Panc1 (cell line): Measurements from ENCODE around the gene ADARB2. TPM values are rescaled to one million over a fixed set of nuclear protein-coding genes. Genes with fewer than 3 reads are reported as not detected.

Experiments
- ATAC-seq: fragments of 200-7000 bp; cut with Tn5 transposase; 2 replicates; pipeline ENCODE4 v1.9.1; 2020; ENCODE audit warnings: mild to moderate bottlenecking, moderate library complexity
- BruUV-seq: library from RNA; stranded (reverse); fragments of 400-500 nt; replicated peaks from 2 replicates; lab custom pipeline; 2021; lab: Mats Ljungman, UMichigan
- CTCF ChIA-PET: fragments of 300-600 bp; sonication (Branson Sonifier 250); formaldehyde crosslinking; loops from one replicate; lab custom pipeline; 2022; ENCODE audit warnings: antibody characterized with exemption; lab: Charles Lee
- POLR2A ChIA-PET: fragments of 300-600 bp; sonication (Branson Sonifier 250); formaldehyde crosslinking; loops from one replicate; lab custom pipeline; 2022; ENCODE audit warnings: antibody characterized with exemption; lab: Charles Lee
- DNase-seq: peaks from one replicate; pipeline ENCODE4 v3.0.0-alpha.2; 2010; ENCODE audit warnings: low read depth, low spot score
- H3K27ac ChIP-seq: 2 replicates; pipeline ENCODE4 v1.5.1; 2011; ENCODE audit warnings: mild to moderate bottlenecking, low read length, inconsistent platforms
- H3K27me3 ChIP-seq: fragments of 200-500 bp; sonication (Bioruptor generic); 2 replicates; pipeline ENCODE4 v1.6.0; 2014; ENCODE audit warnings: low read length, inconsistent platforms; ENCODE audit not compliant: control insufficient read depth, insufficient read depth
- H3K36me3 ChIP-seq: fragments of 200-500 bp; sonication (Bioruptor generic); 2 replicates; pipeline ENCODE4 v1.5.1; 2014; ENCODE audit warnings: inconsistent platforms, mild to moderate bottlenecking, low read length, moderate library complexity; ENCODE audit not compliant: control insufficient read depth, insufficient read depth
- H3K4me1 ChIP-seq: 2 replicates; pipeline ENCODE4 v1.5.1; 2011; ENCODE audit warnings: inconsistent platforms, mild to moderate bottlenecking, low read length, moderate library complexity; ENCODE audit not compliant: control insufficient read depth, insufficient read depth
- H3K4me3 ChIP-seq, 2 experiments: 2 replicates each; pipeline ENCODE4 v1.5.1; 2011 to 2012; ENCODE audit warnings: low read depth in 2 of 2, low read length in 2 of 2, mild to moderate bottlenecking in 2 of 2, inconsistent platforms in 1 of 2, moderate library complexity in 1 of 2
- H3K9me3 ChIP-seq: fragments of 200-500 bp; sonication (Bioruptor generic); 2 replicates; pipeline ENCODE4 v1.5.1; 2014; ENCODE audit warnings: low read depth, mild to moderate bottlenecking, inconsistent platforms, low read length, moderate library complexity; ENCODE audit not compliant: control insufficient read depth, insufficient read depth
- POLR2AphosphoS5 ChIP-seq: IDR thresholded peaks from 2 replicates; pipeline ENCODE4 v1.6.1; 2012; ENCODE audit warnings: mild to moderate bottlenecking, low read depth, low read length, moderate library complexity
- SIN3A ChIP-seq: IDR thresholded peaks from 2 replicates; pipeline ENCODE4 v1.6.1; 2012; ENCODE audit warnings: low read depth, mild to moderate bottlenecking, low read length, moderate library complexity, borderline replicate concordance; ENCODE audit not compliant: insufficient read depth
- TCF7L2 ChIP-seq: IDR thresholded peaks from 2 replicates; pipeline ENCODE4 v1.6.1; 2011; ENCODE audit warnings: mild to moderate bottlenecking, low read depth, low read length, inconsistent platforms
- in situ Hi-C: cut with HindIII; loops from 2 replicates; pipeline ENCODE4 v1.10.0; 2016; ENCODE audit warnings: low sequenced_read_pairs, low pct_unique_long_range_greater_than_20kb
- intact Hi-C: fragments of 100-400 bp; cut with micrococcal nuclease; formaldehyde crosslinking; loops from one replicate; pipeline ENCODE4 v1.10.0; 2022; ENCODE audit not compliant: unreplicated experiment
- total RNA-seq: library from RNA; stranded (reverse); gene quantifications from one replicate; pipeline ENCODE4 v1.2.1, GENCODE V29; 2021; ENCODE audit not compliant: unreplicated experiment
- TF ChIP-seq, protein P1 (sequence below): fragments of 450-650 bp; IDR thresholded peaks from 2 replicates; pipeline ENCODE4 v1.5.1; 2017; ENCODE audit warnings: mild to moderate bottlenecking
- TF ChIP-seq, protein P2 (sequence below), 2 experiments: IDR thresholded peaks; 2 replicates each; pipeline ENCODE4 v1.6.1; 2011 to 2012; ENCODE audit warnings: low read depth in 2 of 2, control low read depth in 1 of 2, low read length in 1 of 2, mild to moderate bottlenecking in 1 of 2, moderate library complexity in 1 of 2; ENCODE audit not compliant: insufficient read depth in 1 of 2

Gene ADARB2
- total RNA-seq, 1 experiment from 2014 or later, result 0.31 TPM

DNA sequence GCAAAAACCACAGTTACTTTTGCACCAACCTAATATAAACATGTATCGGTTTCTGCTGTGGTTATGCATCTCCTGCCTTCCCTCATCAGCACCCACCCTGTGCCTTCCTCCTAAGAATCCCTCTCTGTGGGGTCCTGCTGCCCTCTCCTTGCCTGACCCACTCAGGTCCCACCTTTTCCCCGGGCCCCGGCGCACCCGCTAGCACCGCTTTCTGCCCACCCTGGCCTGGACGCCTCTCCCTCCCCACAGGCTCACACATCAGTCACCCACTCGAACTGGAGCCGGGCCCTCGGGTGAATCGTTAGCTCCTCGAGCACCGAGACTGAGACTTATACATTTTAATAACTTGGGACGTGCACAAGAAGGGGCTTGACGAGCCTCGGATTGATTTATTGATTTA, 110.5 kb downstream of the ADARB2 start:
- no peak for ATAC-seq

DNA sequence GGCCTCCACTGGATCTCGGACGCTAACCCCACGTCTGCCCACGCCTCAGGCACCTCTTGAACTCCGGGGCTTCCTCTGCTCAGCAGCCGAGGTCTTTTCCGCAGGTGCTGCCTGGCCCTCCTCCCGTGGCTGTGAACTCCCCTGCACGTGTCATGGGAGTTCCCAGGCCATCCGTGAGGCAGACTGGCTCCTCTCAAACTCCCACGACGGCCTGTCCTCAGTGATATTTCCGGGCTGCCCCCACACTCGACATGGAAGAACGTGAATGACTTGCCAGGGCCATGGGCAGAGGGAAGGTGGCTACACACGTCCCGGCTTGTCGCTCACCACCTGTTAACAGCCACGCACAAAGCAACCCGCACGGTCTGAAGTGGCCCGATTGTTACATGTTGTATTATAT, 110.9 kb downstream of the ADARB2 start:
- H3K27me3 ChIP-seq, result no peaks in the 10 kb centered on the region

More for the DNA sequence above, 110.5 kb downstream of the ADARB2 start:
- H3K4me1 ChIP-seq, result no peaks in the 10 kb centered on the region
- intact Hi-C loops, result no loop called here
- BruUV-seq, result no TSS peak
- TF ChIP-seq, protein P1, sequence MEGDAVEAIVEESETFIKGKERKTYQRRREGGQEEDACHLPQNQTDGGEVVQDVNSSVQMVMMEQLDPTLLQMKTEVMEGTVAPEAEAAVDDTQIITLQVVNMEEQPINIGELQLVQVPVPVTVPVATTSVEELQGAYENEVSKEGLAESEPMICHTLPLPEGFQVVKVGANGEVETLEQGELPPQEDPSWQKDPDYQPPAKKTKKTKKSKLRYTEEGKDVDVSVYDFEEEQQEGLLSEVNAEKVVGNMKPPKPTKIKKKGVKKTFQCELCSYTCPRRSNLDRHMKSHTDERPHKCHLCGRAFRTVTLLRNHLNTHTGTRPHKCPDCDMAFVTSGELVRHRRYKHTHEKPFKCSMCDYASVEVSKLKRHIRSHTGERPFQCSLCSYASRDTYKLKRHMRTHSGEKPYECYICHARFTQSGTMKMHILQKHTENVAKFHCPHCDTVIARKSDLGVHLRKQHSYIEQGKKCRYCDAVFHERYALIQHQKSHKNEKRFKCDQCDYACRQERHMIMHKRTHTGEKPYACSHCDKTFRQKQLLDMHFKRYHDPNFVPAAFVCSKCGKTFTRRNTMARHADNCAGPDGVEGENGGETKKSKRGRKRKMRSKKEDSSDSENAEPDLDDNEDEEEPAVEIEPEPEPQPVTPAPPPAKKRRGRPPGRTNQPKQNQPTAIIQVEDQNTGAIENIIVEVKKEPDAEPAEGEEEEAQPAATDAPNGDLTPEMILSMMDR, result no peak
- no peak for TF ChIP-seq TCF7L2
- no peak for TF ChIP-seq POLR2AphosphoS5
- TF ChIP-seq SIN3A, result no peak
- TF ChIP-seq, protein P2, sequence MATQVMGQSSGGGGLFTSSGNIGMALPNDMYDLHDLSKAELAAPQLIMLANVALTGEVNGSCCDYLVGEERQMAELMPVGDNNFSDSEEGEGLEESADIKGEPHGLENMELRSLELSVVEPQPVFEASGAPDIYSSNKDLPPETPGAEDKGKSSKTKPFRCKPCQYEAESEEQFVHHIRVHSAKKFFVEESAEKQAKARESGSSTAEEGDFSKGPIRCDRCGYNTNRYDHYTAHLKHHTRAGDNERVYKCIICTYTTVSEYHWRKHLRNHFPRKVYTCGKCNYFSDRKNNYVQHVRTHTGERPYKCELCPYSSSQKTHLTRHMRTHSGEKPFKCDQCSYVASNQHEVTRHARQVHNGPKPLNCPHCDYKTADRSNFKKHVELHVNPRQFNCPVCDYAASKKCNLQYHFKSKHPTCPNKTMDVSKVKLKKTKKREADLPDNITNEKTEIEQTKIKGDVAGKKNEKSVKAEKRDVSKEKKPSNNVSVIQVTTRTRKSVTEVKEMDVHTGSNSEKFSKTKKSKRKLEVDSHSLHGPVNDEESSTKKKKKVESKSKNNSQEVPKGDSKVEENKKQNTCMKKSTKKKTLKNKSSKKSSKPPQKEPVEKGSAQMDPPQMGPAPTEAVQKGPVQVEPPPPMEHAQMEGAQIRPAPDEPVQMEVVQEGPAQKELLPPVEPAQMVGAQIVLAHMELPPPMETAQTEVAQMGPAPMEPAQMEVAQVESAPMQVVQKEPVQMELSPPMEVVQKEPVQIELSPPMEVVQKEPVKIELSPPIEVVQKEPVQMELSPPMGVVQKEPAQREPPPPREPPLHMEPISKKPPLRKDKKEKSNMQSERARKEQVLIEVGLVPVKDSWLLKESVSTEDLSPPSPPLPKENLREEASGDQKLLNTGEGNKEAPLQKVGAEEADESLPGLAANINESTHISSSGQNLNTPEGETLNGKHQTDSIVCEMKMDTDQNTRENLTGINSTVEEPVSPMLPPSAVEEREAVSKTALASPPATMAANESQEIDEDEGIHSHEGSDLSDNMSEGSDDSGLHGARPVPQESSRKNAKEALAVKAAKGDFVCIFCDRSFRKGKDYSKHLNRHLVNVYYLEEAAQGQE (IDR thresholded peaks at IDR 0.05; ENCODE audit: insufficient read depth in 1 of 2, low read depth in 2 of 2, low read length in 1 of 2), result no peak
- no peaks in the 10 kb centered on the region for H3K9me3 ChIP-seq
- no peak overlapping the region for H3K27ac ChIP-seq
- in situ Hi-C loops, result no loop called here
- H3K36me3 ChIP-seq, result no peaks in the 10 kb centered on the region
- ChIA-PET CTCF (no interaction called here), POLR2A (no interaction called here)
- H3K27me3 ChIP-seq, result no peaks in the 10 kb centered on the region
- DNase-seq, result no peak
- no peak overlapping the region for H3K4me3 ChIP-seq

More for the DNA sequence above, 110.9 kb downstream of the ADARB2 start:
- Histone ChIP-seq H3K36me3 (no peaks in the 10 kb centered on the region), H3K4me3 (no peak overlapping the region), H3K9me3 (no peaks in the 10 kb centered on the region), H3K4me1 (no peaks in the 10 kb centered on the region), H3K27ac (no peak overlapping the region)
- ATAC-seq (no peak), DNase-seq (no peak)
- TF ChIP-seq SIN3A, result no peak
- TF ChIP-seq, protein P1, result no peak
- TF ChIP-seq, protein P2 (IDR thresholded peaks at IDR 0.05; ENCODE audit: insufficient read depth in 1 of 2, low read depth in 2 of 2, low read length in 1 of 2), result no peak
- no peak for TF ChIP-seq POLR2AphosphoS5
- no peak for TF ChIP-seq TCF7L2
- no TSS peak for BruUV-seq
- intact Hi-C loops, result no loop called here
- CTCF ChIA-PET, result no interaction called here
- in situ Hi-C loops, result no loop called here
- POLR2A ChIA-PET, result no interaction called here
